Vagina (tissue), 2 donors: ENCODE measurements around the gene XPO4.

Experiments used
- CTCF ChIP-seq, 3 experiments: fragments of 450-650 bp in 2 of 3; fragments of 200-600 bp in 1 of 3; sonication (generic) in 1 of 3; IDR thresholded peaks; one replicate each; pipeline ENCODE4 v1.5.1; 2017 to 2019; ENCODE audit warnings: antibody characterized with exemption in 3 of 3, mild to moderate bottlenecking in 2 of 3, moderate library complexity in 2 of 3
- POLR2A ChIP-seq, 2 donors: fragments of 450-650 bp; IDR thresholded peaks; one replicate each; pipeline ENCODE4 v1.6.1; 2017; ENCODE audit warnings: antibody characterized with exemption in 2 of 2, mild to moderate bottlenecking in 2 of 2, moderate library complexity in 2 of 2

- TF ChIP-seq CTCF (IDR thresholded peaks at IDR 0.05): no peak
- no peak for TF ChIP-seq POLR2A (IDR thresholded peaks at IDR 0.05)
These were observed 69.7 kb downstream of the XPO4 start for GRCh38 chr13:20832861-20833260.
